GM20431 (cell line): Measurements from ENCODE around the gene CTNNBL1.
"Not testable (repeated sequence)": the region's sequence is repeated elsewhere in the genome, so short reads cannot be mapped to it uniquely, and the experiment has no call there.

Experiments used
- in situ Hi-C: fragments of 300-500 bp; cut with MseI, MboI; formaldehyde crosslinking; loops from one replicate; pipeline ENCODE4 v1.15.0; 2020; ENCODE audit warnings: low sequenced_read_pairs; ENCODE audit not compliant: unreplicated experiment

The CTNNBL1 gene

GRCh38 chr20:37677969-37678861 is 15.6 kb upstream of the CTNNBL1 start:
- in situ Hi-C loops = no loop called here

- in situ Hi-C loops = not testable (repeated sequence)
These were observed 14.1 kb upstream of the CTNNBL1 start for GRCh38 chr20:37679751-37680150.

GRCh38 chr20:37680420-37680819 is 13.4 kb upstream of the CTNNBL1 start:
- in situ Hi-C loops = no loop called here

- in situ Hi-C loops = no loop called here
These were observed 12.3 kb upstream of the CTNNBL1 start for GRCh38 chr20:37681384-37682112.

GRCh38 chr20:37683146-37683545 is 10.7 kb upstream of the CTNNBL1 start:
- in situ Hi-C loops = not testable (repeated sequence)

- in situ Hi-C loops = no loop called here
These were observed 6.9 kb upstream of the CTNNBL1 start for GRCh38 chr20:37686762-37687477.

- in situ Hi-C loops = no loop called here
These were observed 6.4 kb upstream of the CTNNBL1 start for GRCh38 chr20:37687478-37687805.

GRCh38 chr20:37688093-37688492 is 5.7 kb upstream of the CTNNBL1 start:
- in situ Hi-C loops = no loop called here

- in situ Hi-C loops = no loop called here
These were observed 3.0 kb upstream of the CTNNBL1 start for GRCh38 chr20:37690626-37691369.

GRCh38 chr20:37692459-37693166 is 1.2 kb upstream of the CTNNBL1 start:
- in situ Hi-C loops = no loop called here

GRCh38 chr20:37693242-37693634 is 592 bp upstream of the CTNNBL1 start:
- in situ Hi-C loops = no loop called here

- in situ Hi-C loops = no loop called here
These were observed 2.0 kb downstream of the CTNNBL1 start for GRCh38 chr20:37695684-37696342.

GRCh38 chr20:37697314-37697713 is 3.5 kb downstream of the CTNNBL1 start:
- in situ Hi-C loops = no loop called here

GRCh38 chr20:37699202-37699601 is 5.4 kb downstream of the CTNNBL1 start:
- in situ Hi-C loops = no loop called here

GRCh38 chr20:37700301-37700700 is 6.5 kb downstream of the CTNNBL1 start:
- in situ Hi-C loops = no loop called here

GRCh38 chr20:37701676-37702075 is 7.8 kb downstream of the CTNNBL1 start:
- in situ Hi-C loops = not testable (repeated sequence)

- in situ Hi-C loops = no loop called here
These were observed 8.7 kb downstream of the CTNNBL1 start for GRCh38 chr20:37702403-37703034.

- in situ Hi-C loops = no loop called here
These were observed 9.4 kb downstream of the CTNNBL1 start for GRCh38 chr20:37703035-37703845.
